KMS-11 (cell line): ENCODE data around the gene CRHR1.

Experiments
- H2AFZ ChIP-seq: fragments of 200-600 bp; sonication (generic); 2 replicates; pipeline ENCODE4 v1.6.1; 2016; ENCODE audit warnings: antibody characterized with exemption, mixed run types, low read depth
- H3K27ac ChIP-seq: fragments of 200-600 bp; sonication (generic); 2 replicates; pipeline ENCODE4 v1.6.1; 2016; ENCODE audit warnings: mild to moderate bottlenecking, mixed run types
- H3K27me3 ChIP-seq: fragments of 200-600 bp; sonication (generic); 2 replicates; pipeline ENCODE4 v1.6.1; 2017; ENCODE audit warnings: mild to moderate bottlenecking, low read depth, mixed run types, moderate library complexity; ENCODE audit not compliant: insufficient read depth
- H3K36me3 ChIP-seq: fragments of 200-600 bp; sonication (generic); 2 replicates; pipeline ENCODE4 v1.6.1; 2017; ENCODE audit warnings: mild to moderate bottlenecking, mixed run types; ENCODE audit not compliant: insufficient read depth
- H3K4me1 ChIP-seq: fragments of 200-600 bp; sonication (generic); 2 replicates; pipeline ENCODE4 v1.6.1; 2016; ENCODE audit warnings: mild to moderate bottlenecking, low read depth, mixed run types; ENCODE audit not compliant: poor library complexity, severe bottlenecking
- H3K4me2 ChIP-seq: fragments of 200-600 bp; sonication (generic); 2 replicates; pipeline ENCODE4 v1.7.0; 2016; ENCODE audit warnings: mild to moderate bottlenecking, mixed run types
- H3K4me3 ChIP-seq: fragments of 200-600 bp; sonication (generic); IDR thresholded peaks from 2 replicates; pipeline ENCODE4 v1.6.1; 2017; ENCODE audit warnings: low read depth, low read length, mixed read lengths; ENCODE audit not compliant: insufficient read depth
- H3K79me2 ChIP-seq: fragments of 200-600 bp; sonication (generic); 2 replicates; pipeline ENCODE4 v1.6.1; 2016; ENCODE audit warnings: low read depth, mixed run types; ENCODE audit not compliant: insufficient read depth
- H3K9ac ChIP-seq: fragments of 200-600 bp; sonication (generic); 2 replicates; pipeline ENCODE4 v1.6.1; 2016; ENCODE audit warnings: mild to moderate bottlenecking, mixed run types
- H4K20me1 ChIP-seq: fragments of 200-600 bp; sonication (generic); 2 replicates; pipeline ENCODE4 v1.6.1; 2016; ENCODE audit warnings: mild to moderate bottlenecking, mixed run types; ENCODE audit not compliant: insufficient read depth
- CTCF ChIP-seq: fragments of 200-600 bp; sonication (generic); conservative IDR thresholded peaks from 2 replicates; pipeline ENCODE4 v1.6.1; 2017; ENCODE audit warnings: low read depth, mild to moderate bottlenecking, antibody characterized with exemption, low read length, moderate library complexity, mixed read lengths

Gene CRHR1

GRCh38 chr17:45871718-45872117, 87.6 kb downstream of the CRHR1 start:
- no peak overlapping the region for H3K4me3 ChIP-seq
- no peak for TF ChIP-seq CTCF
- no peak overlapping the region for H3K9ac ChIP-seq
- no peaks in the 10 kb centered on the region for H3K36me3 ChIP-seq
- no peak overlapping the region for H2AFZ ChIP-seq
- no peaks in the 10 kb centered on the region for H3K79me2 ChIP-seq
- no peaks in the 10 kb centered on the region for H4K20me1 ChIP-seq
- no peaks in the 10 kb centered on the region for H3K27me3 ChIP-seq
- peaks cover 36% of the 10 kb centered on the region for H3K4me1 ChIP-seq
- H3K27ac ChIP-seq = no peak overlapping the region
- H3K4me2 ChIP-seq = no peak overlapping the region

GRCh38 chr17:45873728-45874127, 89.6 kb downstream of the CRHR1 start:
- H3K36me3 ChIP-seq = no peaks in the 10 kb centered on the region
- H2AFZ ChIP-seq = peak overlapping the region; percentile 53
- no peak overlapping the region for H3K4me3 ChIP-seq
- no peaks in the 10 kb centered on the region for H3K79me2 ChIP-seq
- peak overlapping the region; percentile 87 for H3K4me2 ChIP-seq
- H4K20me1 ChIP-seq = no peaks in the 10 kb centered on the region
- peak overlapping the region; percentile 97 for H3K27ac ChIP-seq
- no peak for TF ChIP-seq CTCF
- H3K27me3 ChIP-seq = no peaks in the 10 kb centered on the region
- peak overlapping the region; percentile 78 for H3K9ac ChIP-seq
- H3K4me1 ChIP-seq = peaks cover 36% of the 10 kb centered on the region

GRCh38 chr17:45874151-45874550, 90.0 kb downstream of the CRHR1 start:
- peak overlapping the region; percentile 53 for H2AFZ ChIP-seq
- H3K36me3 ChIP-seq = no peaks in the 10 kb centered on the region
- H3K4me2 ChIP-seq = peak overlapping the region; percentile 87
- peak overlapping the region; percentile 97 for H3K27ac ChIP-seq
- no peak for TF ChIP-seq CTCF
- peaks cover 36% of the 10 kb centered on the region for H3K4me1 ChIP-seq
- H3K79me2 ChIP-seq = no peaks in the 10 kb centered on the region
- H3K9ac ChIP-seq = peak overlapping the region; percentile 78
- no peak overlapping the region for H3K4me3 ChIP-seq
- no peaks in the 10 kb centered on the region for H4K20me1 ChIP-seq
- H3K27me3 ChIP-seq = no peaks in the 10 kb centered on the region

GRCh38 chr17:45876539-45876938, 92.4 kb downstream of the CRHR1 start:
- no peak overlapping the region for H3K4me2 ChIP-seq
- peaks cover 35% of the 10 kb centered on the region for H3K4me1 ChIP-seq
- no peak overlapping the region for H3K27ac ChIP-seq
- H3K9ac ChIP-seq = no peak overlapping the region
- H2AFZ ChIP-seq = no peak overlapping the region
- H3K36me3 ChIP-seq = no peaks in the 10 kb centered on the region
- no peaks in the 10 kb centered on the region for H3K79me2 ChIP-seq
- H4K20me1 ChIP-seq = no peaks in the 10 kb centered on the region
- no peak overlapping the region for H3K4me3 ChIP-seq
- H3K27me3 ChIP-seq = no peaks in the 10 kb centered on the region
- no peak for TF ChIP-seq CTCF
